ENCODE data around the gene TSPAN8.
"Not testable (repeated sequence)": the region's sequence is repeated elsewhere in the genome, so short reads cannot be mapped to it uniquely, and the experiment has no call there.

The TSPAN8 gene

DNA sequence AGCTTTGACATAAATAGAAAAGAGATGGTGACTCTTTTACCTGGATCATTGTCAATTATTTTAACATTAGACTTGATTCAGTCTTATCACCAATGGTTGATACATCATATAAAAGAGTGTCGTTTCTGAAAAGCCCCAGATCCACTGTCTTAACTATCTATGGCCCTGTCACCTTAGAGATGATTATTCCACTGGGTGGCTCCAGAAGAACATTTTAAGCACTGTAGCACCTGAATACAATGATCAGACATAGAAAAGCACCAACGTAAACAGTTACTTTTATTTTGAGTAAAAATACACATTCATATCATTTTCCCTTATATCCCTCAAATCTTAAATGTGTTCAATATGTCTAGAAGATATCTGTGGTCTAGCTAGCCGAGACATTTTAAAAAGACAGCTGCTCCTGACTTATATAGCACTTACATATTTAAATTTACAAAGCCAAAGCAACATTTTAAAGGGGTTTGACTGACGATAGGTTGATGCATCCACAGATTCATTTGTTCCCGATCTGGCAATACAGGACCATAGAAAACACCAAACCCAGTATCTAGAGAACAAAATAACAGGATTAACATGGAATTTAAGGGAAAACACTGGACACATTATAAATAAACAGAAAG lies 32.9 kb downstream of the TSPAN8 start:
- Mint-ChIP-seq H3K4me1 (no peaks in the 10 kb centered on the region), H3K4me3 (no peak overlapping the region), H3K27ac (no peak overlapping the region), H3K36me3 (no peaks in the 10 kb centered on the region), H3K9me3 (no peaks in the 10 kb centered on the region), H3K27me3 (no peaks in the 10 kb centered on the region)
- ATAC-seq, result no peak

DNA sequence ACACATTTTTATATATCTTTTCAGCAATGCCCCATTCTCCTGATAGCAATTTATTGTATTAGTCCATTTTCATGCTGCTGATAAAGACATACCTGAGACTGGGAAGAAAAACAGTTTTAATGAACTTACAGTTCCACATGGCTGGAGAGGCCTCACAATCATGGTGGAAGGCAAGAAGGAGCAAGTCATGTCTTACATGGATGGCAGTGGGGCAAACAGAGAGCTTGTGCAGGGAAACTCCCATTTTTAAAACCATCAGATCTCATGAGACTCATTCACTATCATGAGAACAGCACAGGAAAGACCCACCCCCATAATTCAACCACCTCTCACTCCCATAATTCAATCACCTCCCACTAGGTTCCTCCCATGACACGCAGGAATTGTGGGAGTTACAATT lies 44.7 kb downstream of the TSPAN8 start:
- not testable (repeated sequence) for H3K27ac Mint-ChIP-seq, H3K27me3 Mint-ChIP-seq, H3K36me3 Mint-ChIP-seq, H3K4me1 Mint-ChIP-seq, ATAC-seq, H3K4me3 Mint-ChIP-seq
- H3K9me3 Mint-ChIP-seq, result peaks cover 11% of the 10 kb centered on the region

GRCh38 chr12:71109834-71110233 lies 48.0 kb downstream of the TSPAN8 start:
- Mint-ChIP-seq H3K4me1 (no peaks in the 10 kb centered on the region), H3K9me3 (peaks cover 11% of the 10 kb centered on the region), H3K4me3 (no peak overlapping the region), H3K27me3 (no peaks in the 10 kb centered on the region), H3K36me3 (no peaks in the 10 kb centered on the region), H3K27ac (no peak overlapping the region)
- ATAC-seq, result no peak

GRCh38 chr12:71108355-71108754 lies 49.4 kb downstream of the TSPAN8 start:
- Mint-ChIP-seq H3K27ac (no peak overlapping the region), H3K9me3 (peaks cover 11% of the 10 kb centered on the region), H3K27me3 (no peaks in the 10 kb centered on the region), H3K4me3 (no peak overlapping the region), H3K36me3 (no peaks in the 10 kb centered on the region), H3K4me1 (no peaks in the 10 kb centered on the region)
- ATAC-seq, result no peak

DNA sequence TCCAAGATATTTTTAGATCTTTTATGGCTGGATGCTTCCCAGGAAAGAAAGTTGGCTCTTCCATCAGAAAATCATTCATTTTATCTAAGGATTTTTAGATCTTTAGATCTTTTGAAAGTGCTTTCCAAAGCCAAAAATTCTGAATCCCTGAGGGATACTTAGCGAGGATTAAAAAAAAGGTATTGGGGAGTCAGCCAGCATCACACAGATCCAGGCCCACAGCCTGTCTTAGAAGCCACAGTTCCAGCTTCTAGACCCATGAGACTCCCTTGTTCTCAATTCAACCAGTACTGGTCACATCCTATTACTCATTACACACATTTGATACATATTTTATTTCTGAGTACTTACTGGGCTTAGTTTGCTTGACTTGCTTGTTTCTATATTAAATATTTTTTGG lies 49.9 kb downstream of the TSPAN8 start:
- H3K27ac Mint-ChIP-seq, result no peak overlapping the region

DNA sequence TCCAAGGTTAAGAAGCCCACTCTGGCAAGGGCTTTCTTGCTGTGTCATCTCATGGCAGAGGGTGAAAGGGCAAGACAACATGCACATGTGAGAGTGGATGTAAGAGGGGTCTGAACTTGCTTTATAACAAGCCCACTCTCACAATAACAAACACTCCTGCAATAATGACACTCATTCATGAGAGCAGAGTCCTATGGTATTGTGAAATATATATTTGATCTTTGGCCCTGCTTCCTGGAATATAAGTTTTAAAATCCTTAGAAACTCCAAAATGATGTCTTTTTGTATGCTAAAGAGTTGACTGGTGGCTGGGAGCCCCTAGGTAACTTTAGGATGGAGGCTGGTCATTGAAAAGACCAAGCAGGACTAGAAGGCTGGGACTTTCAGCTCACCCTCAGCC lies 51.8 kb downstream of the TSPAN8 start:
- Mint-ChIP-seq H3K9me3 (peaks cover 5% of the 10 kb centered on the region), H3K36me3 (no peaks in the 10 kb centered on the region), H3K27ac (no peak overlapping the region), H3K27me3 (no peaks in the 10 kb centered on the region), H3K4me1 (no peaks in the 10 kb centered on the region), H3K4me3 (no peak overlapping the region)
- ATAC-seq, result no peak

More for the DNA sequence above, 49.9 kb downstream of the TSPAN8 start:
- Mint-ChIP-seq H3K27me3 (no peaks in the 10 kb centered on the region), H3K36me3 (no peaks in the 10 kb centered on the region), H3K4me1 (no peaks in the 10 kb centered on the region), H3K4me3 (no peak overlapping the region), H3K9me3 (peaks cover 11% of the 10 kb centered on the region)
- no peak for ATAC-seq

- Mint-ChIP-seq H3K4me1 (no peaks in the 10 kb centered on the region), H3K27me3 (no peaks in the 10 kb centered on the region), H3K36me3 (no peaks in the 10 kb centered on the region), H3K27ac (no peak overlapping the region), H3K9me3 (peaks cover 10% of the 10 kb centered on the region), H3K4me3 (no peak overlapping the region)
- ATAC-seq, result no peak
Observed at GRCh38 chr12:71092290-71092689, 65.5 kb downstream of the TSPAN8 start.

DNA sequence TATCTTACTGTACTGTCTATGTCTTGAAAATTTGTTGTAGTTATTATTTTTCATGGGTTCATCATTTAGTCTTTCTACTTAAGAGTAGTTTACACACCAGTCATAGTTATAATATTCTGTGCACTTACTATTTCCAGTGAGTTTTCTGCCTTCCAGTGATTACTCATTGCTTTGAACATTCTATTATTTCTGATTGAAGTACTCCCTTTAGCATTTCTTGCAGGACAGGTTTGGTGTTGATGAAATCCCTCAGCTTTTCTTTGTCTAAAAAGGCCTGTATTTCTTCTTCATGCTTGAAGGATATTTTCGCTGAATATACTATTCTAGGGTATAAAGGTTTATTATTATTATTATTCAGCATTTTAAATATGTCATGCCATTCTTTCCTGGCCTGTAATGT lies 66.8 kb downstream of the TSPAN8 start:
- ATAC-seq, result no peak
- Mint-ChIP-seq H3K36me3 (no peaks in the 10 kb centered on the region), H3K9me3 (peaks cover 12% of the 10 kb centered on the region), H3K27ac (no peak overlapping the region), H3K4me3 (no peak overlapping the region), H3K27me3 (no peaks in the 10 kb centered on the region), H3K4me1 (no peaks in the 10 kb centered on the region)

DNA sequence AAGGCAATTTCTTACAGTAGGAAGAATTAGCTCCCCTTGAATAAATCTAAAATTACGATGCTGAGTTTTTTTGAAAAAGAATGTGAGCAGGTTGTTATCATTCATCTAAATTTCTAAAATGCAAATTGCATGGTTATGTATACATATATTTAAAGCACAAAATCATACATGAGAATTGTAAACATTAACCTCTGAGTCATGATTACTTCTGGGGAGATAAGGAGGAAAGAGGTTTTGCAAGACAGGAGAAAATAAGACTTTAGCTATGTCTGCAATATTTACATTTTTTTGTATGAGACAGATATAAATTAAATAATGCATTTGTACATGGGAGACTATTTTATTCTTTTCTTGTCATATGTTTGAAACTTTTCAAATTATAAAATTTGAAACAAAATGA lies 72.2 kb downstream of the TSPAN8 start:
- Mint-ChIP-seq H3K4me3 (no peak overlapping the region), H3K36me3 (no peaks in the 10 kb centered on the region), H3K27ac (no peak overlapping the region), H3K9me3 (peaks cover 3% of the 10 kb centered on the region), H3K4me1 (no peaks in the 10 kb centered on the region), H3K27me3 (no peaks in the 10 kb centered on the region)
- no peak for ATAC-seq

DNA sequence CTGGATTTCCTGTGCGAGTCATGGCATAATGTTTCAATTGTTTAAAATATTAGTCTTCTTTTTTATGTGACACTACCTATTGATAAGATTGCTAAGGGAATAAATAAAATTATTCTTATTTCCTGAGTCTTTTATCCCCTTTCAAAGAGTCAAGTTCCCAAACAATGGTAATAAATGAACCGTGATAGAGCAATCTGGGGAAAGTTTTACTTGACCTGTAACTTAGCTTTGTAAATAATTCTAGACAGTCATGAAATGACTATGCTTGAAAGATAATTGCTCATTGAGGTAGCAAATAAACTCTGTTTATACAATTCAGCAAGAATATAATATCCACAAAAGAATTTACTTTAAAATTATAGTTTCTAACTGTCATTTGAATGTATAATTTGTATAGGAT lies 82.1 kb downstream of the TSPAN8 start:
- Mint-ChIP-seq H3K27me3 (no peaks in the 10 kb centered on the region), H3K4me1 (no peaks in the 10 kb centered on the region), H3K4me3 (no peak overlapping the region), H3K27ac (no peak overlapping the region), H3K9me3 (no peaks in the 10 kb centered on the region), H3K36me3 (no peaks in the 10 kb centered on the region)
- no peak for ATAC-seq

Measured in stimulated activated memory B cell treated with anti-CD40 and anti-IgM and Interleukin-4, amounts not matched to agents 10 μg/mL and 1 μg/mL and 100 μg/mL, for 72 hours (primary cell).